GM06990 (cell line): ENCODE data around the gene GHRHR.

Source experiments
- DNase-seq: peaks from one replicate; pipeline ENCODE4 v3.0.0-alpha.2; 2011; ENCODE audit not compliant: insufficient read length; ENCODE audit errors: extremely low read depth
- H3K27me3 ChIP-seq: replicated peaks from 2 replicates; pipeline ENCODE4 v1.6.0; 2011; ENCODE audit warnings: low read length; ENCODE audit not compliant: control insufficient read depth, insufficient read depth
- H3K36me3 ChIP-seq: 2 replicates; pipeline ENCODE4 v1.5.1; 2011; ENCODE audit warnings: low read length; ENCODE audit not compliant: control insufficient read depth, insufficient read depth
- H3K4me3 ChIP-seq: replicated peaks from 2 replicates; pipeline ENCODE4 v1.5.1; 2011; ENCODE audit warnings: low read depth, mild to moderate bottlenecking, control low read depth, low read length
- TF ChIP-seq, protein P1 (sequence below): IDR thresholded peaks from 2 replicates; pipeline ENCODE4 v1.5.1; 2011; ENCODE audit warnings: low read length, control low read depth, mild to moderate bottlenecking, inconsistent platforms; ENCODE audit not compliant: insufficient read depth, poor library complexity, severe bottlenecking

GHRHR gene

DNA sequence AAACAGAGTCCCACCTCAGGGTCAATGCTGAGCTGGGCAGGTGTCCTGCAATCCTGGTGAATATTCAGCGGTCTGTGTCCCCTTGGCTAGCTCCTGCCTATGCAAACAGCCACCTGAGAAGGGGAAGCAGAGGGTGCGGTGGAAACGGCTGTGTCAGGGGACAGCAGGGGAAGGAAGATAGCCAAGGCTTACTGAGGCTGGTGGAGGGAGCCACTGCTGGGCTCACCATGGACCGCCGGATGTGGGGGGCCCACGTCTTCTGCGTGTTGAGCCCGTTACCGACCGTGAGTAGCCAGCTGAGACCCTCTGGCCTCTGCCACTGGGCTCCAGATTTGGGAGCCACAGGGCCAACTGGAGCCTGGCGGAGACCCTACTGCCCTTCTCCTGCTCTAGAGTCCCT is at the start of gene GHRHR:
Gene GHRHR, plus strand, starts transcription at position 112 of the 400 bp plus-strand sequence. Its CDS starts 116 bp downstream, at position 228.
- no peaks in the 10 kb centered on the region; the same call in none of the 2 replicates for H3K27me3 ChIP-seq
- TF ChIP-seq, protein P1, sequence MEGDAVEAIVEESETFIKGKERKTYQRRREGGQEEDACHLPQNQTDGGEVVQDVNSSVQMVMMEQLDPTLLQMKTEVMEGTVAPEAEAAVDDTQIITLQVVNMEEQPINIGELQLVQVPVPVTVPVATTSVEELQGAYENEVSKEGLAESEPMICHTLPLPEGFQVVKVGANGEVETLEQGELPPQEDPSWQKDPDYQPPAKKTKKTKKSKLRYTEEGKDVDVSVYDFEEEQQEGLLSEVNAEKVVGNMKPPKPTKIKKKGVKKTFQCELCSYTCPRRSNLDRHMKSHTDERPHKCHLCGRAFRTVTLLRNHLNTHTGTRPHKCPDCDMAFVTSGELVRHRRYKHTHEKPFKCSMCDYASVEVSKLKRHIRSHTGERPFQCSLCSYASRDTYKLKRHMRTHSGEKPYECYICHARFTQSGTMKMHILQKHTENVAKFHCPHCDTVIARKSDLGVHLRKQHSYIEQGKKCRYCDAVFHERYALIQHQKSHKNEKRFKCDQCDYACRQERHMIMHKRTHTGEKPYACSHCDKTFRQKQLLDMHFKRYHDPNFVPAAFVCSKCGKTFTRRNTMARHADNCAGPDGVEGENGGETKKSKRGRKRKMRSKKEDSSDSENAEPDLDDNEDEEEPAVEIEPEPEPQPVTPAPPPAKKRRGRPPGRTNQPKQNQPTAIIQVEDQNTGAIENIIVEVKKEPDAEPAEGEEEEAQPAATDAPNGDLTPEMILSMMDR, result no peak
- no peak for DNase-seq
- H3K36me3 ChIP-seq, result no peaks in the 10 kb centered on the region
- no peak within 1 kb of the TSS for H3K4me3 ChIP-seq

DNA sequence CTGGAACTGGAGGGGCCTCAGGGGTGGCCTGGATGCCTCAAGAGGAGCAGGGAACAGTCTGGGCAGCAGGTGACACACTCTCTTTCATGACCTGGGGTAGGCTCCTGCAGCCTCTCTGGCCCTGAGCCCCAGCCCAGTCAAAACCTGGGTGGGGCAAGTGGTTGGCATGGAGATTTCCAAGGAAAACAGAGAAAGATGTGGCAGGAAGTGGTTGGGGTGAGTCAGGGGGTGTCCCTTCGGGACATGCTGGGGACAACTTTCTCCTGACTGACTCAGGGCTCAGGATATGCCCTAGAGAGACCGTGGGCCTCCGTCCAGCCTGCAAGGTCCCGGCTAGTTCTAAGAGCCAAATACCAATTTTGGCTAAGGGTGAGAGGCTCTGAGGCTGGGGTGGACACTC is 49.2 kb upstream of the GHRHR start:
- Histone ChIP-seq H3K27me3 (no peaks in the 10 kb centered on the region; the same call in 1 of the 2 replicates), H3K4me3 (no peak overlapping the region), H3K36me3 (no peaks in the 10 kb centered on the region)
- TF ChIP-seq, protein P1, result no peak
- no peak for DNase-seq

DNA sequence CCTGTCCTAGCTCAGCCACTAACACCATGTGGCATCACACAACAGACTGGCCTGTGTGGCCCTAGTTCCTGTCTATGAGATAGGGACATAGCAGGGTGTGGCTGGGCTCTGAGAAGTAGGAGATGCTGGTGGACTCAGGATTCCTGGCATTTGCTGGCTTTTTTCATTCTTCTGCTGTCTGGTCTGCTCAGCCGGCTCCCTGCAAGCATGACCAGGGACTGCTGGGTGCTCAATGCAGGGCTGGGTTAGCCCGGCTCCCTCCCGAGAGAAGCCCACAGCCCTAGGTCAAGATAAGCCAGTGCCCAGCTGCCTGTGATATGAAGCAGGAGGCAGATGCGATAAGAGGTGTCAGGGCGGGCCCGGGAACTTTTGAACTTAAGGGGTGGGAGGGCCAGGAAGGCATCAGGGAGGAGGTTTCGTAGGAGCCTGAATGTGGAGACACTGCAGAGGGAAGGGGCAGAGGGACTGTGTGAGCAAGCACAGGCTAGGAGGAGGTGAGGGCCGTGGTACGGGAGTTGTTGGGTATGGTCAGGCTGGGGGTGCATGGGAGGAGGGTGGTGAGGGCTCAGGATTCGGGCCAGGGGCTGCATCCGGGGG is 48.6 kb upstream of the GHRHR start:
- no peak for DNase-seq
- Histone ChIP-seq H3K36me3 (no peaks in the 10 kb centered on the region), H3K27me3 (no peaks in the 10 kb centered on the region; the same call in 1 of the 2 replicates), H3K4me3 (no peak overlapping the region)
- TF ChIP-seq, protein P1, result no peak

DNA sequence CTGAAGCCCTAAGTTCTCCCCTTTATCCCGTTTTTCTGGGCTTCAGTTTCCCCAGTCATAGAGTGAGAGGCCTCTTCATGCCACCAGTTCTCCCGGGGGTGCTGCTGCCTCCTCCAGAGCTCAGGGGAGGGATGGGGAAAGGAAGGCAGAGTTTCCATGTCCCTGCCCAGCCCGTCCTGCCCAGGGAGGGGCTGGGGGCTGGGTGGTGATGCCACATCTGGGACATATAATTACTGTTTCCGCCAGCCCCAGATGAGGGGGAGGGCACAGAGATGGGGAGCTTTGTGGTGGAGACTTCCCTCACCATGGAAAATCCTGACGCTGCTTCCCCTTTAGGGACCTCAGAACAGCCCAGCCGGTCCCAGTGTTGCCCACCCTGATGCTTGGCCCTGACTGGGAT is 48.0 kb upstream of the GHRHR start:
- no peaks in the 10 kb centered on the region for H3K36me3 ChIP-seq
- no peaks in the 10 kb centered on the region; the same call in 1 of the 2 replicates for H3K27me3 ChIP-seq
- TF ChIP-seq, protein P1, result no peak
- DNase-seq, result no peak
- no peak overlapping the region for H3K4me3 ChIP-seq

DNA sequence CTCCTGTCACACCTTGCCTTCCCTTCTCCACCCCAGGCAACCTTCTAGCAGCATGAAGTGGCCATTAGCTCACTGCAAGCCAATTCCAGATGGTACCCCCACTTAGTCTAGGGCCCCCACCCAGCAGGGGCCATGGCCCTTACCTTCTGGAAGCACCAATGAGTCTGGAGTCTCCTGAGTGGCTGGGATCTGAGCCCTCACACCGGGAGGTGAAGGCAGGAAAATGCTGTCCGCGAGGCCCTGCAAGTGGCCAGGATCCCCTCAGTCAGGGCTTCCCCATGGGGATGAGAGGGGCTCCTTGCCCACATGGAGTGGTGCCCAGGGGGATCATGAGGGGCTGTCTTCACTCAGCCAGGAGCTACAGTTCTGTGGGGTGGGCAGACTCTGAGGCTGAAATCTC is 47.5 kb upstream of the GHRHR start:
- H3K4me3 ChIP-seq, result no peak overlapping the region
- H3K36me3 ChIP-seq, result no peaks in the 10 kb centered on the region
- H3K27me3 ChIP-seq, result no peaks in the 10 kb centered on the region; the same call in 1 of the 2 replicates
- TF ChIP-seq, protein P1, result no peak
- no peak for DNase-seq
